K562 (cell line): ENCODE measurements around the gene SLC38A10. TPM values are rescaled to one million over a fixed set of nuclear protein-coding genes. Genes with fewer than 3 reads are reported as not detected.

Experiments used
- ATAC-seq: fragments of 200-7000 bp; cut with Tn5 transposase; 3 replicates; pipeline ENCODE4 v1.9.1; 2020; ENCODE audit warnings: moderate library complexity
- BruUV-seq: library from RNA; stranded (reverse); fragments of 400-500 nt; replicated peaks from 2 replicates; lab custom pipeline; 2021; lab: Mats Ljungman, UMichigan
- CTCF ChIA-PET: fragments of 300-600 bp; formaldehyde crosslinking; extraction: SDS; loops from one replicate; lab custom pipeline; 2021; ENCODE audit warnings: low intra/inter-chr PET ratio; lab: Yijun Ruan, JAX
- POLR2A ChIA-PET: fragments of 300-600, 350-650 bp; sonication (Branson Sonifier 250); formaldehyde crosslinking; extraction: SDS; loops from one replicate; lab custom pipeline; 2021; ENCODE audit warnings: antibody characterized with exemption, inconsistent platforms; lab: Yijun Ruan, JAX
- DNase-seq, 4 experiments: peaks; one replicate each; pipeline versions ENCODE4 v3.0.0 to v3.0.0-alpha.2; 2011 to 2018; ENCODE audit warnings: low spot score in 3 of 4, mixed read lengths in 3 of 4; ENCODE audit errors: extremely low read depth in 1 of 4
- FAIRE-seq: peaks from 2 replicates; lab custom pipeline; 2011; peaks lifted over from hg19 to GRCh38; lab: Jason Lieb, UNC
- H2AFZ ChIP-seq: 2 replicates; pipeline ENCODE4 v1.6.0; 2011; ENCODE audit warnings: low read depth, low read length, control low read depth, inconsistent platforms
- H3K27ac ChIP-seq: fragments of 200-600 bp; 3 replicates; pipeline ENCODE4 v1.8.0; 2011; ENCODE audit warnings: low read depth, mild to moderate bottlenecking, control low read depth, inconsistent platforms, low read length, moderate library complexity, mixed read lengths; ENCODE audit errors: extremely low read depth
- H3K27me3 ChIP-seq, 2 experiments: fragments of 300-600 bp in 1 of 2; 2 replicates in 1 of 2; 3 replicates in 1 of 2; pipeline versions ENCODE4 v1.6.0 to v1.8.0; 2011; ENCODE audit warnings: inconsistent platforms in 2 of 2, low read length in 2 of 2, mild to moderate bottlenecking in 1 of 2, mixed read lengths in 1 of 2, moderate library complexity in 1 of 2; ENCODE audit not compliant: control insufficient read depth in 2 of 2, insufficient read depth in 2 of 2
- H3K36me3 ChIP-seq: fragments of 300-600 bp; 3 replicates; pipeline ENCODE4 v1.8.0; 2011; ENCODE audit warnings: mild to moderate bottlenecking, low read length, inconsistent platforms; ENCODE audit not compliant: control insufficient read depth, insufficient read depth
- H3K4me1 ChIP-seq, 2 experiments: fragments of 200-600 bp in 1 of 2; replicated peaks in 1 of 2; 2 replicates in 1 of 2; 3 replicates in 1 of 2; pipeline versions ENCODE4 v1.5.1 to v1.8.0; 2011; ENCODE audit warnings: inconsistent platforms in 2 of 2, low read length in 2 of 2, mild to moderate bottlenecking in 1 of 2, mixed read lengths in 1 of 2, moderate library complexity in 1 of 2; ENCODE audit not compliant: control insufficient read depth in 2 of 2, insufficient read depth in 2 of 2
- H3K4me2 ChIP-seq: 2 replicates; pipeline ENCODE4 v1.6.1; 2011; ENCODE audit warnings: low read length, control low read depth, inconsistent platforms, mixed read lengths; ENCODE audit not compliant: insufficient read depth
- H3K4me3 ChIP-seq: fragments of 200-600 bp; sonication (generic), shearing (Covaris generic); 2 replicates; pipeline ENCODE4 v1.5.1; 2016; ENCODE audit warnings: control low read depth, inconsistent platforms
- H3K79me2 ChIP-seq: fragments of 200-600 bp; 3 replicates; pipeline ENCODE4 v1.8.0; 2011; ENCODE audit warnings: low read length, inconsistent platforms; ENCODE audit not compliant: control insufficient read depth, insufficient read depth
- H3K9ac ChIP-seq, 2 experiments: 2 replicates each; pipeline versions ENCODE4 v1.6.0 to v1.6.1; 2011; ENCODE audit warnings: low read depth in 2 of 2, low read length in 2 of 2, control low read depth in 1 of 2, inconsistent platforms in 1 of 2, mild to moderate bottlenecking in 1 of 2, mixed read lengths in 1 of 2; ENCODE audit not compliant: insufficient read depth in 1 of 2
- H3K9me1 ChIP-seq: one replicate; pipeline ENCODE4 v1.6.0; 2011; ENCODE audit warnings: inconsistent platforms, mild to moderate bottlenecking, low read length, moderate library complexity; ENCODE audit not compliant: control insufficient read depth, insufficient read depth
- H3K9me3 ChIP-seq: replicated peaks from 2 replicates; pipeline ENCODE4 v1.5.1; 2011; ENCODE audit warnings: low read depth, low read length, inconsistent platforms; ENCODE audit not compliant: control insufficient read depth, insufficient read depth
- H4K20me1 ChIP-seq: replicated peaks from 2 replicates; pipeline ENCODE4 v1.6.1; 2011; ENCODE audit warnings: low read length, inconsistent platforms, mixed read lengths; ENCODE audit not compliant: control insufficient read depth, insufficient read depth
- ATF1 ChIP-seq, 2 experiments: fragments of 450-650 bp in 1 of 2; IDR thresholded peaks; 2 replicates each; pipeline ENCODE4 v1.6.1; 2016; ENCODE audit warnings: missing compliant biosample characterization in 1 of 2, missing genetic modification characterization in 1 of 2
- RBM14 ChIP-seq: fragments of 200-400 bp; formaldehyde crosslinking; IDR thresholded peaks from 2 replicates; pipeline ENCODE4 v1.6.1; 2018; ENCODE audit warnings: low read depth, mild to moderate bottlenecking, low read length, moderate library complexity, borderline replicate concordance; ENCODE audit not compliant: insufficient read depth
- TAL1 ChIP-seq: fragments of 450-650 bp; IDR thresholded peaks from 2 replicates; pipeline ENCODE4 v1.6.1; 2016; ENCODE audit warnings: mild to moderate bottlenecking
- ZNF124 ChIP-seq: sonication (generic); formaldehyde crosslinking; IDR thresholded peaks from 2 replicates; pipeline ENCODE4 v1.8.1; 2022; ENCODE audit warnings: missing genetic modification reagents
- ZNF324 ChIP-seq: fragments of 250-450 bp; sonication (Bioruptor Pico); IDR thresholded peaks from 2 replicates; pipeline ENCODE4 v1.4.0; 2020; ENCODE audit warnings: mild to moderate bottlenecking
- ZNF589 ChIP-seq: fragments of 200-800 bp; sonication (Bioruptor generic); IDR thresholded peaks from 2 replicates; pipeline ENCODE4 v1.6.1; 2016; ENCODE audit warnings: low read depth, missing genetic modification characterization, missing compliant biosample characterization
- WGBS: fragments of 100-300 bp; shearing (Covaris generic); methylation state at CpG from one replicate; pipeline ENCODE4 v1.1.6; 2016; ENCODE audit warnings: low coverage, mixed read lengths; ENCODE audit not compliant: insufficient coverage; ENCODE audit errors: missing lambda C conversion rate; 5-methylcytosine and 5-hydroxymethylcytosine counted together
- in situ Hi-C: fragments of 300-500 bp; cut with MboI; formaldehyde crosslinking; loops from 4 replicates; pipeline ENCODE4 v1.15.0; 2018; ENCODE audit warnings: inconsistent platforms, mixed read lengths
- intact Hi-C: fragments of 100-400 bp; cut with micrococcal nuclease; formaldehyde crosslinking; loops from 2 replicates; pipeline ENCODE4 v1.14.2; 2022
- polyA plus RNA-seq, 8 experiments: library from polyadenylated mRNA; depleted of rRNA in 4 of 8; stranded (reverse) in 5 of 8; unstranded in 3 of 8; fragments of >200 nt; fragmentation: Nextera tagmentation in 2 of 8; fragmentation: Illumina TruSeq in 1 of 8; extraction: Ambion mirVana in 2 of 8; extraction: Trizol in 1 of 8; gene quantifications; 2 replicates each; pipeline versions ENCODE4 v1.2.1 to v1.2.3, GENCODE V29; 2011 to 2014; ENCODE audit warnings: inconsistent platforms in 1 of 8, missing spikeins in 1 of 8
- total RNA-seq, 7 experiments: library from RNA; depleted of rRNA in 6 of 7; stranded (reverse); fragments of >200 nt in 6 of 7; fragmentation: Illumina TruSeq in 2 of 7; extraction: Trizol in 2 of 7; gene quantifications; 2 replicates each; pipeline versions ENCODE4 v1.2.1 to v1.2.3, GENCODE V29; 2011 to 2021; ENCODE audit warnings: low replicate concordance in 1 of 7
- TF ChIP-seq, protein P1 (sequence below): fragments of 450-650 bp; IDR thresholded peaks from 2 replicates; pipeline ENCODE4 v1.6.1; 2016; ENCODE audit warnings: low read depth
- TF ChIP-seq, protein P2 (sequence below): sonication (generic); formaldehyde crosslinking; IDR thresholded peaks from 2 replicates; pipeline ENCODE4 v1.8.0; 2023; ENCODE audit warnings: mild to moderate bottlenecking, missing genetic modification reagents

SLC38A10 gene
- total and polyA plus RNA-seq, 9 of the 15 experiments (the other 6 are each of a cell fraction or from before 2014, with no cell fraction given), result 0.45 to 54.2 (median 13.8) TPM

DNA sequence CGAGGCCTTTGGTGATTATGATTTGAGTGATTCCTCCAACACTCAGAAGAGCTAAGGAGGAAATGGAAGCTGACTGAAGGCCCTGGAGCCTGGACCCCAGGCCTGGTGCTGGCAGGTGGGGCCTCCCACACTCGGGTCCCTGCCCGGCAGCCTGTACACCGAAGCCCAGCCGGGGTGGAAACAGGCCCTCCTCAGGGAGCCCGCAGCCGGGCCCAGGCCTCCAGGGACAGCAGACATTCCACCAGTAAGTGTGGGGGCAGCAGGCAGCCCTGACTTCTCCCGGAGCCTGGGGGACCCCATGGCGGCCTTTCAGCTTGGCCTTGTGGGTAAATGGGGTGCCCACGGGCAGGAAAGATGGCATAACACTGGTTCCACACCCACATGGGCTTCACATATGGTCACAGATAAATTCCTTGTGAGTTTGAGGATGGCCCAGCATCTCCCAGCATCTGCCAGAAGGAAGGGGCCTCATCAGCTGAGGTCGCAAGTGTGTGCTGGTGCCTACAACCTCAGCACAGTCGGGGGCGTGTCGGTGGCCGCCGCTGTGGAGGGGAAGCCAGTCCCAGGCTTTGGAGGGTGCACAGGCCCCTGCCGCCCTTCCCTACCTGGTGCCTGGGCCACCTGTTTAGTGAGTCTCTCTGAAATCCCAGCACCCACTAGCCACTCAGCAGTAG lies 29.2 kb upstream of the SLC38A10 start:
- peak overlapping the region in 1 of 2 experiments; percentile 72; a peak in 2 of 4 replicates for H3K9ac ChIP-seq
- H3K79me2 ChIP-seq, result no peaks in the 10 kb centered on the region
- no peaks in the 10 kb centered on the region for H3K36me3 ChIP-seq
- CTCF ChIA-PET, result no interaction called here
- no peak for FAIRE-seq
- H4K20me1 ChIP-seq, result no peaks in the 10 kb centered on the region
- POLR2A ChIA-PET, result interaction anchor here (0.9 to 1.0 kb wide), 2 partner anchors 11 to 15 kb away, joined by 3 read pairs; no protein-coding TSS in a partner anchor
- no peaks in the 10 kb centered on the region for H3K27me3 ChIP-seq
- ATAC-seq, result no peak
- in situ Hi-C loops, result no loop called here
- intact Hi-C loops, result no loop called here
- no peaks in the 10 kb centered on the region for H3K9me3 ChIP-seq
- H3K27ac ChIP-seq, result no peak overlapping the region
- no peak overlapping the region for H3K4me2 ChIP-seq
- peaks cover 2 to 59% of the 10 kb centered on the region in 2 experiments; a peak in 3 of 5 replicates for H3K4me1 ChIP-seq
- WGBS, result 42% methylated on average over 8 of the region's 17 CpGs
- no peak for DNase-seq
- no peak for TF ChIP-seq RBM14
- no peak for TF ChIP-seq ZNF589 (CRISPR knock-in tag)
- TF ChIP-seq TAL1, result no peak
- TF ChIP-seq ZNF124, result no peak
- TF ChIP-seq, protein P1, sequence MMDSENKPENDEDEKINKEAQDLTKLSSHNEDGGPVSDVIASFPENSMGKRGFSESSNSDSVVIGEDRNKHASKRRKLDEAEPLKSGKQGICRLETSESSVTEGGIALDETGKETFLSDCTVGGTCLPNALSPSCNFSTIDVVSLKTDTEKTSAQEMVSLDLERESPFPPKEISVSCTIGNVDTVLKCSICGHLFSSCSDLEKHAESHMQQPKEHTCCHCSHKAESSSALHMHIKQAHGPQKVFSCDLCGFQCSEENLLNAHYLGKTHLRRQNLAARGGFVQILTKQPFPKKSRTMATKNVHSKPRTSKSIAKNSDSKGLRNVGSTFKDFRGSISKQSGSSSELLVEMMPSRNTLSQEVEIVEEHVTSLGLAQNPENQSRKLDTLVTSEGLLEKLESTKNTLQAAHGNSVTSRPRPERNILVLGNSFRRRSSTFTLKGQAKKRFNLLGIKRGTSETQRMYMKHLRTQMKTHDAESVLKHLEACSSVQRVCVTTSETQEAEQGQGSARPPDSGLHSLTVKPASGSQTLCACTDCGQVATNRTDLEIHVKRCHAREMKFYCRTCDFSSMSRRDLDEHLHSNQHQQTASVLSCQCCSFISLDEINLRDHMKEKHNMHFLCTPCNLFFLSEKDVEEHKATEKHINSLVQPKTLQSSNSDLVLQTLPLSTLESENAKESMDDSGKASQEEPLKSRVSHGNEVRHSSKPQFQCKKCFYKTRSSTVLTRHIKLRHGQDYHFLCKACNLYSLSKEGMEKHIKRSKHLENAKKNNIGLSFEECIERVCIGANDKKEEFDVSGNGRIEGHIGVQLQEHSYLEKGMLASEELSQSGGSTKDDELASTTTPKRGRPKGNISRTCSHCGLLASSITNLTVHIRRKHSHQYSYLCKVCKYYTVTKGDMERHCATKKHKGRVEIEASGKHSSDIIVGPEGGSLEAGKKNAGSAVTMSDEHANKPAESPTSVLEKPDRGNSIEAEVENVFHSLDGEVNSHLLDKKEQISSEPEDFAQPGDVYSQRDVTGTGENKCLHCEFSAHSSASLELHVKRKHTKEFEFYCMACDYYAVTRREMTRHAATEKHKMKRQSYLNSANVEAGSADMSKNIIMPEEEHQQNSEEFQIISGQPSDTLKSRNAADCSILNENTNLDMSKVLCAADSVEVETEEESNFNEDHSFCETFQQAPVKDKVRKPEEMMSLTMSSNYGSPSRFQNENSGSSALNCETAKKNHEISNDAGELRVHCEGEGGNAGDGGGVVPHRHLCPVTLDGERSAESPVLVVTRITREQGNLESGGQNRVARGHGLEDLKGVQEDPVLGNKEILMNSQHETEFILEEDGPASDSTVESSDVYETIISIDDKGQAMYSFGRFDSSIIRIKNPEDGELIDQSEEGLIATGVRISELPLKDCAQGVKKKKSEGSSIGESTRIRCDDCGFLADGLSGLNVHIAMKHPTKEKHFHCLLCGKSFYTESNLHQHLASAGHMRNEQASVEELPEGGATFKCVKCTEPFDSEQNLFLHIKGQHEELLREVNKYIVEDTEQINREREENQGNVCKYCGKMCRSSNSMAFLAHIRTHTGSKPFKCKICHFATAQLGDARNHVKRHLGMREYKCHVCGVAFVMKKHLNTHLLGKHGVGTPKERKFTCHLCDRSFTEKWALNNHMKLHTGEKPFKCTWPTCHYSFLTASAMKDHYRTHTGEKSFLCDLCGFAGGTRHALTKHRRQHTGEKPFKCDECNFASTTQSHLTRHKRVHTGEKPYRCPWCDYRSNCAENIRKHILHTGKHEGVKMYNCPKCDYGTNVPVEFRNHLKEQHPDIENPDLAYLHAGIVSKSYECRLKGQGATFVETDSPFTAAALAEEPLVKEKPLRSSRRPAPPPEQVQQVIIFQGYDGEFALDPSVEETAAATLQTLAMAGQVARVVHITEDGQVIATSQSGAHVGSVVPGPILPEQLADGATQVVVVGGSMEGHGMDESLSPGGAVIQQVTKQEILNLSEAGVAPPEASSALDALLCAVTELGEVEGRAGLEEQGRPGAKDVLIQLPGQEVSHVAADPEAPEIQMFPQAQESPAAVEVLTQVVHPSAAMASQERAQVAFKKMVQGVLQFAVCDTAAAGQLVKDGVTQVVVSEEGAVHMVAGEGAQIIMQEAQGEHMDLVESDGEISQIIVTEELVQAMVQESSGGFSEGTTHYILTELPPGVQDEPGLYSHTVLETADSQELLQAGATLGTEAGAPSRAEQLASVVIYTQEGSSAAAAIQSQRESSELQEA, result no peak
- TF ChIP-seq ATF1 (CRISPR knock-in tag; IDR thresholded peaks at IDR 0.05), result no peak
- TF ChIP-seq ATF1 (tag; IDR thresholded peaks at IDR 0.05), result no peak
- no peak for TF ChIP-seq ZNF324
- TF ChIP-seq, protein P2, sequence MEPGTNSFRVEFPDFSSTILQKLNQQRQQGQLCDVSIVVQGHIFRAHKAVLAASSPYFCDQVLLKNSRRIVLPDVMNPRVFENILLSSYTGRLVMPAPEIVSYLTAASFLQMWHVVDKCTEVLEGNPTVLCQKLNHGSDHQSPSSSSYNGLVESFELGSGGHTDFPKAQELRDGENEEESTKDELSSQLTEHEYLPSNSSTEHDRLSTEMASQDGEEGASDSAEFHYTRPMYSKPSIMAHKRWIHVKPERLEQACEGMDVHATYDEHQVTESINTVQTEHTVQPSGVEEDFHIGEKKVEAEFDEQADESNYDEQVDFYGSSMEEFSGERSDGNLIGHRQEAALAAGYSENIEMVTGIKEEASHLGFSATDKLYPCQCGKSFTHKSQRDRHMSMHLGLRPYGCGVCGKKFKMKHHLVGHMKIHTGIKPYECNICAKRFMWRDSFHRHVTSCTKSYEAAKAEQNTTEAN (CRISPR knock-in tag), result no peak
- no peaks in the 10 kb centered on the region for H3K9me1 ChIP-seq
- H3K4me3 ChIP-seq, result no peak overlapping the region
- no TSS peak for BruUV-seq
- H2AFZ ChIP-seq, result no peak overlapping the region
